ENCODE measurements around the gene RRP15. TPM values are rescaled to one million over a fixed set of nuclear protein-coding genes. Genes with fewer than 3 reads are reported as not detected.

Gene RRP15
- total RNA-seq, 1 donor from 2014 or later = 4.7 TPM

DNA sequence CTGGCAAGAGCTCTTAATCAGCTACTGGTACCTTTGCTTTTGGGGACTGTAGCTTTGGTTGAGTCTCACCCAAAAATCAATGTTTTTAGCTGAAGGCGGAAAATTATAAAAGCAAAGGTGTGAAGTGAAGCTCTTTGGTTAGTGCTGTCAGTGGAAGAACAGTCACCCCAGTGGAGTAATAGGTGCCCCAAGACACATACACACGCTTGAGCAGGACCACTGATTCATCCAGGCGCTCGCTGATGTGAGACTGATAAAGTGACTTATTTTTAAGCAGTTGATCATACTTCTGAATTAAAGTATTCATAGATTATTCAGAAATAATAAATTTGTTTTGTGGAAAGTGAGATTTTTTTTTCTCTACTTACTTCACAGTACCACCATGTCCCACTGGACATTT is 97.2 kb downstream of the RRP15 start:
- DNase-seq (ENCODE audit: low spot score) (no peak), ATAC-seq (no peak)

DNA sequence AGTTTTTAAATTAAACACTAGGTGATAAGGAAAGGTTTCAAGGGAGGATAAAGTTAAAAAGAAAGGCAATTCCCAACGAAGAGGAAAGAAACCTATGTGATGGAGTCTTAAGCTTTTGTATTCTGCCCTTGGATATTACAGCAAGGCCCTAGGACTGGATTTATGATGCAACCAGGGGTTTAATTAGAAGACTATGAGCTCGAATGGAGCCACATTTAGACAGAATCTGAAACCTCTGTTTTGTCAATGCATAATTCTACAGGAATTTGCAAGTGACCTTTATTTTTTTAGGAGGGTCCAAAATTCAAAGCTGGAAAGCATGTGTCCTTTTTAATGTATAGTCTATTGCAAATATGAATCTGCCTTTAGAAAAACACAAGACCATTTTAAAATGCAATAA is 98.0 kb downstream of the RRP15 start:
- ATAC-seq (no peak), DNase-seq (ENCODE audit: low spot score) (no peak)

DNA sequence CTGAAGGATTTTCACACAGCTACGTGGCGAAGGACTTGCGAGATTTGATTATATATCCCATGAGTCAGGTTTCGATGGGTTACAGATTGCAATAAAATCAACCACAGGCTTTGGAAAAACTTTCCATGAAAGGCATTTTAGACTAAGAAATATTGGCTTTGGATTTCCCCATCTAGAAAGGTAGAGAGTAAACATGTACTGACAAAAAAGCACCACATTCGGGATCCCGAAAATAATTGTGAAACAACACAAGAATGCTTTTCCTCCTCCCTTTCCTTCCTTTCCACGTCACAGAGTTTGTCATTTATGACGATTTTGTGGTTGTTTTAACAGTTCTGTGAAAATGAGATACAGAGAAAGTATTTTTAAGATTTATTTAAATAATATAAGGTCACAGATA is 98.6 kb downstream of the RRP15 start:
- no peak for DNase-seq (ENCODE audit: low spot score)
- ATAC-seq = no peak

- DNase-seq (ENCODE audit: low spot score) (no peak), ATAC-seq (no peak)
Observed at GRCh38 chr1:218384581-218384993, 99.5 kb downstream of the RRP15 start.

Other genes starting within 250 kb of the RRP15 start
- 0.20 TPM for gene TGFB2, start 60.0 kb downstream of the RRP15 start, total RNA-seq

Data from left lobe of liver (tissue), 2 donors.